ENCODE measurements around the gene ACVR1B.

DNA sequence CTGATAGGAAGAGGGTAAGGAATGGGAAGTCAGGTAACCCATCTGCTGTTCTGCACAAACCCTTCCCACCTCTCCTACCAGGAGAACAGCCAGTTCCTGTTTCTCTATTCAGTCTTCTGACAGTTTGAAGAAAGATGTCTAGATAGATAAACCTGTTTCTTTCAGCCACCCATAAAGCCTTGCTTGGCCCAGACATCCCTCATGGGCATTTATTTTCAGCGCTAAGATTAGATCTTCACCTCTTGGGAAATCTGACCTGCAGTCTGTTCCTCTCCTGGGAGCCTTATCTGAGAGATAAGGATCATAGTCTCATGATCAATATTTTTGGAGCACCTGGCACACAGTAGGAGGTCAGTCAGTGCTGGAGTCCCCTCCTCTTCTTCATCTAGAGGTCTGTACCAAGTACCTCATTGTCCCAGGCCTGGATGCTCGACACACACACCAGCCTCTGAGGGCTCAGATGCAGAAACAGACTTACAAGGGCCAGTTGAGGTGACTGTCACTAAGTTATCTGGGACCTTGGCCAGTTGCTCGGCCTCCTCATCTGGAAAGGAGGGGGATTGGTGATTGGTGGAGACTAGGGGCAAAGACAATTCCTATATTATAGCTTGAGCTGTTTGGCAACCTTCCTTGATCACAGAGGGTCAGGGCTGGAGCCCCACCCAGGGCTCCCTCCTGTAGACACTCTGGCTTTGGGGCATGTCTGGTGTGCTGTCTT, 26.0 kb upstream of the ACVR1B start:
- TF ChIP-seq POLR2AphosphoS5 (IDR thresholded peaks at IDR 0.05; ENCODE audit: low read depth, low read length) (no peak), SIN3A (IDR thresholded peaks at IDR 0.05; ENCODE audit: borderline replicate concordance, insufficient read depth, low read length) (no peak), TAF1 (IDR thresholded peaks at IDR 0.05; ENCODE audit: borderline replicate concordance, insufficient read depth, low read length) (no peak)

All from PFSK-1 (cell line).